Measurements from ENCODE around the gene QRFP.

DNA sequence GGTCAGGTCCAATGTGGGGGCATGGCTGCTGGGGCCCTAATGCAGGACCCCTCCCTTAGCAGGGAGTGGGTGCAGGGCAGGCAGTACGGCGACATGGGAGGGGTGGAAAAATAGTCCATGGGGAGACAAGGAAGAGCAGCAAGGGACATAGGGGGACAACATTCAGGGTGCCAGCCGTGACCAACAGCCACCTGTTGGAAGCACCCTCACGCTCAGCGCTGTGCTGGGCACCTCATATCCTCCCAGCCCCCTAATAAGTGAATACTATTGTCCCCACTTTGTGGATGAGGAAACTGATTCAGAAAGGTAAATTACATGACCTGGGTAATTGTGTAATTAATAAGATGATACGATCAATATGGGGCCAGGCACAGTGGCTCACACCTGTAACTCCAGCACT is 45.5 kb upstream of the QRFP start:
- TF ChIP-seq, protein P1, sequence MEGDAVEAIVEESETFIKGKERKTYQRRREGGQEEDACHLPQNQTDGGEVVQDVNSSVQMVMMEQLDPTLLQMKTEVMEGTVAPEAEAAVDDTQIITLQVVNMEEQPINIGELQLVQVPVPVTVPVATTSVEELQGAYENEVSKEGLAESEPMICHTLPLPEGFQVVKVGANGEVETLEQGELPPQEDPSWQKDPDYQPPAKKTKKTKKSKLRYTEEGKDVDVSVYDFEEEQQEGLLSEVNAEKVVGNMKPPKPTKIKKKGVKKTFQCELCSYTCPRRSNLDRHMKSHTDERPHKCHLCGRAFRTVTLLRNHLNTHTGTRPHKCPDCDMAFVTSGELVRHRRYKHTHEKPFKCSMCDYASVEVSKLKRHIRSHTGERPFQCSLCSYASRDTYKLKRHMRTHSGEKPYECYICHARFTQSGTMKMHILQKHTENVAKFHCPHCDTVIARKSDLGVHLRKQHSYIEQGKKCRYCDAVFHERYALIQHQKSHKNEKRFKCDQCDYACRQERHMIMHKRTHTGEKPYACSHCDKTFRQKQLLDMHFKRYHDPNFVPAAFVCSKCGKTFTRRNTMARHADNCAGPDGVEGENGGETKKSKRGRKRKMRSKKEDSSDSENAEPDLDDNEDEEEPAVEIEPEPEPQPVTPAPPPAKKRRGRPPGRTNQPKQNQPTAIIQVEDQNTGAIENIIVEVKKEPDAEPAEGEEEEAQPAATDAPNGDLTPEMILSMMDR (IDR thresholded peaks at IDR 0.05; ENCODE audit: low read depth, low read length): no peak
- TF ChIP-seq EZH2phosphoT487 (IDR thresholded peaks at IDR 0.05; ENCODE audit: low read depth): no peak
